H1 (cell line): Measurements from ENCODE around the gene UQCRC2. TPM values are rescaled to one million over a fixed set of nuclear protein-coding genes. Genes with fewer than 3 reads are reported as not detected.

ENCODE experiments used
- CBX8 ChIP-seq: fragments of 300-800, 300-1000 bp; sonication (generic); IDR thresholded peaks from 2 replicates; pipeline ENCODE4 v1.7.1; 2016; ENCODE audit warnings: low read depth, low read length, borderline replicate concordance
- CHD1 ChIP-seq: IDR thresholded peaks from 2 replicates; pipeline ENCODE4 v1.6.1; 2012; ENCODE audit warnings: low read depth, low read length, improper control_type of control experiment
- HDAC2 ChIP-seq, 2 experiments: fragments of 300-600 bp in 1 of 2; sonication (generic) in 1 of 2; IDR thresholded peaks; 2 replicates each; pipeline ENCODE4 v1.6.1; 2011 to 2012; ENCODE audit warnings: low read depth in 2 of 2, low read length in 2 of 2, mild to moderate bottlenecking in 2 of 2, moderate library complexity in 2 of 2, borderline replicate concordance in 1 of 2, inconsistent platforms in 1 of 2
- polyA plus RNA-seq, 7 experiments: library from polyadenylated mRNA; depleted of rRNA in 3 of 7; stranded (reverse) in 5 of 7; unstranded in 2 of 7; fragments of >200 nt in 5 of 7; fragments of 200-250 nt in 2 of 7; gene quantifications; 1 replicate in 5 of 7; 2 replicates in 1 of 7; 4 replicates in 1 of 7; pipeline versions ENCODE4 v1.2.1 to v1.2.3, GENCODE V29; 2011 to 2013; ENCODE audit warnings: missing spikeins in 2 of 7, mixed read lengths in 2 of 7
- total RNA-seq: library from RNA; stranded (reverse); fragmentation: NEBNext Ultra II Directional; extraction: Animal tissue kit (Norgen Biotek cat#: 25700); gene quantifications from 2 replicates; pipeline ENCODE4 v1.2.1, GENCODE V29; 2021
- TF ChIP-seq, protein P1 (sequence below): IDR thresholded peaks from 2 replicates; pipeline ENCODE4 v1.6.1; 2012; ENCODE audit warnings: low read length, inconsistent platforms

The UQCRC2 gene
- total and polyA plus RNA-seq, 2 of the 8 experiments (the other 6 are each of a cell fraction or from before 2014, with no cell fraction given) = 94.4 to 182 TPM

DNA sequence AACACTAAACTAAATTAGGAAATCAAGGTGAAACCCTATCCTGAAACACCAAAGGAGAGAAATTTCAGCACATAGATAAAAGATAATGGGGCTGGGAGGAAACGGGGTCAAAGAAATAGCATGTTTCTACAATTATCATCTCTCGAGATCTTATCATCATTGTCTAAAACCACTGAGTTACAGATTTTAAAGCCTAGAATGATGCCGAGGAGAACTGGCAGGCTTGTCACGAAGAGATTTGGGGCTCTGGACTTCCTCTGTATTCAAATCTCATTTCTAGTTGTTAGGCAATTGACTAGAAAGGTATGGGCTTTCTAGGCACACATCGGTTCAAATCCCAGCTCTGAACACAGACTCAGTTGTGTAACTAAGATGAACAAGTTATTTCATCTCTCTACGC is 38.5 kb downstream of the UQCRC2 start (continued):
- TF ChIP-seq, protein P1, sequence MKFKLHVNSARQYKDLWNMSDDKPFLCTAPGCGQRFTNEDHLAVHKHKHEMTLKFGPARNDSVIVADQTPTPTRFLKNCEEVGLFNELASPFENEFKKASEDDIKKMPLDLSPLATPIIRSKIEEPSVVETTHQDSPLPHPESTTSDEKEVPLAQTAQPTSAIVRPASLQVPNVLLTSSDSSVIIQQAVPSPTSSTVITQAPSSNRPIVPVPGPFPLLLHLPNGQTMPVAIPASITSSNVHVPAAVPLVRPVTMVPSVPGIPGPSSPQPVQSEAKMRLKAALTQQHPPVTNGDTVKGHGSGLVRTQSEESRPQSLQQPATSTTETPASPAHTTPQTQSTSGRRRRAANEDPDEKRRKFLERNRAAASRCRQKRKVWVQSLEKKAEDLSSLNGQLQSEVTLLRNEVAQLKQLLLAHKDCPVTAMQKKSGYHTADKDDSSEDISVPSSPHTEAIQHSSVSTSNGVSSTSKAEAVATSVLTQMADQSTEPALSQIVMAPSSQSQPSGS = no peak
- TF ChIP-seq CBX8 = no peak
- TF ChIP-seq CHD1 = no peak
- TF ChIP-seq HDAC2 (IDR thresholded peaks at IDR 0.05; ENCODE audit: borderline replicate concordance in 1 of 2, low read depth in 2 of 2, low read length in 2 of 2) = no peak
